T-helper 1 cell treated with Interleukin-12 subunit alpha and Interleukin-12 subunit beta and Interleukin-4 antibody, amounts not matched to agents 30 ng/mL and 1 ng/mL, for 36 hours (primary cell): ENCODE measurements around the gene AHCYL1. TPM values are rescaled to one million over a fixed set of nuclear protein-coding genes. Genes with fewer than 3 reads are reported as not detected.

Source experiments
- intact Hi-C: fragments of 100-400 bp; cut with micrococcal nuclease; formaldehyde crosslinking; loops from one replicate; pipeline ENCODE4 v1.15.1; 2024
- total RNA-seq: library from RNA; stranded (reverse); gene quantifications from 2 replicates; pipeline ENCODE4 v1.2.3, GENCODE V29; 2022

Gene AHCYL1
- total RNA-seq, 1 donor from 2014 or later = 52.6 TPM

GRCh38 chr1:110034040-110034450 is 49.5 kb downstream of the AHCYL1 start:
- intact Hi-C loops = loop anchor here (1.0 to 10.0 kb wide), 17 partner anchors 50 to 944 kb away; partner anchors contain the start of genes AHCYL1, ATXN7L2, ELAPOR1 and GNAI3

DNA sequence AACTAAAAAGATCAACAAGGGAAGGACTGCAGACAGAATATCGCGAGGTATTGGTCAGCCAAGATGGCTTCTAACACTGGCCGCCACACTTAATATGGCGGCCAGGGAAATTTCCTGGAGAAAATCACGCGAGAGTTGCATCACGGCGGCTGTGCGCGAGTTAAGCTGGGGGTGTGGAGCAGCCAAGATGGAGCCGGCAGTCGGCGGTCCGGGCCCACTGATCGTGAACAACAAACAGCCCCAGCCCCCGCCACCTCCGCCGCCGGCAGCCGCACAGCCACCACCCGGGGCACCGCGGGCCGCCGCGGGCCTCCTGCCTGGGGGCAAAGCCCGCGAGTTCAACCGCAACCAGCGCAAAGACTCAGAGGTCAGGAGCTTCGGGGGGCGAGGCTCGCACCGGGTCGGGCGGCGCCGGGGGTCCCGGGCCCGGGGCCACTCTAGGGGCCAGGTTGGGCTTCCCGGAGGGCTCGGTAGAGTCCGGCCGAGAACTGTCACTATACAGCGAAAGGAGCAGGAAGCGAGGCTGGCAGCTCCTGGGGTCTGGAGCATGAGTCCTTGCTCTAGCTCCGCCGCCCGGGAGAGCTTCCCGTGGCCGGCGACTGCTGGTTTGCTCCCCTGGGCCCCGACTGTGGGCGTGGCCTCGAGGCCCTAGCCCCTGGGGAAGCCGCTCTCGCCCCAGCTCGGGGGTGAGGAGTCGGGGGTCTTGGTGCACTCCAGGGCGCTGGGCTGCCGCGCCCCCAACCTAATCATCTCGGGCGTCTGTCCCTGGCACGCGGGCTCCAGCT is 50.1 kb downstream of the AHCYL1 start, which contains the start of gene STRIP1:
Gene STRIP1, plus strand, starts transcription at position 174 of the 785 bp plus-strand sequence. Its CDS starts 14 bp downstream, at position 188.
- intact Hi-C loops = loop anchor here (1.0 to 10.0 kb wide), 17 partner anchors 50 to 944 kb away; partner anchors contain the start of genes AHCYL1, ATXN7L2, ELAPOR1 and GNAI3

DNA sequence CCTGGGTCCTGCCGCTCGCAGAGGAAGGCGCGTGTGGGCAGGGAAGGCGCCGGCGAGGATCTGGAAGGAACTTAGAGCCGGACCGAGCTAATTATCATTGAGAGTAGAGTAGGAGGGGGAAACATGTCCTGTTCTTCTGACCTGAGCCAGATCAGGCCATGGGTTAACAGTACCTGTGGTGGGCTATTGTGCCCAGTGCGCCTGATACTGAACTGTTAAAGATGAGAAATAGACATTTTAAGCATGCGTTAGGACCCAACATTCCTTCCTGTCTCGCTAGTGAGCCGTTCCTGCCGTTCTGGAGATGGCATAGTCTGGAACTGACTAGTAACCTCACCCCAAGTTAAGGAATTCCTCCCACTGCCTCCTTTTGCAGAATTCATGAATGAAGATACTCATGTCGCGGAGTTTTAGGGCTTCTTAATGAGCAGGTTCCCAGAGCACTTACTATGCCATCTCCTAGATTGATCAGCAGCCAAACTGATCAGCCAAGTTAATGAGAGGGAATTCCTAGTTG is 50.7 kb downstream of the AHCYL1 start:
- intact Hi-C loops = loop anchor here (2.0 to 10.0 kb wide), 3 partner anchors 128 to 752 kb away; partner anchors contain the start of gene PSRC1

GRCh38 chr1:110038271-110038670 is 53.7 kb downstream of the AHCYL1 start:
- intact Hi-C loops = loop anchor here (10.0 kb wide), 1 partner anchor 597 kb away; no protein-coding TSS in a partner anchor

DNA sequence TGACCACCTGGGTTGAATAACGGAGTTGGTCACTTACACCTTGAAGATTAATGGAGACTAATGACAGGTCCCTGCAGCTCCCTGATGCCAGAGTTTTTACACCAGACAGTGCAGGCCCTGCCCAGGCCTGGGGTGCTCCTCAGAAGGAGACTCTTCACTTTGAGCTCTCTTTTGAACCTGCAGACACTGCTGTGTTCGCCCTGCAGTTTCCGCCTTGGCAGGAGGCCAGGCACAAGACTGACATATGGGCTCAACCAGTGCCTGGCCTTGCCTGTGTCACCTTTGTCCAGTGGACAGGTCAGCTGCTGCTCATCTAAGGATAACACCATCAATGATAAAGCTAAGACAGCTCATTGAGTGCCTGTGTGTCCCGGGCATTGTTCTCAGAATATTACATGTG is 55.1 kb downstream of the AHCYL1 start:
- intact Hi-C loops = loop anchor here (10.0 kb wide), 1 partner anchor 595 kb away; no protein-coding TSS in a partner anchor

DNA sequence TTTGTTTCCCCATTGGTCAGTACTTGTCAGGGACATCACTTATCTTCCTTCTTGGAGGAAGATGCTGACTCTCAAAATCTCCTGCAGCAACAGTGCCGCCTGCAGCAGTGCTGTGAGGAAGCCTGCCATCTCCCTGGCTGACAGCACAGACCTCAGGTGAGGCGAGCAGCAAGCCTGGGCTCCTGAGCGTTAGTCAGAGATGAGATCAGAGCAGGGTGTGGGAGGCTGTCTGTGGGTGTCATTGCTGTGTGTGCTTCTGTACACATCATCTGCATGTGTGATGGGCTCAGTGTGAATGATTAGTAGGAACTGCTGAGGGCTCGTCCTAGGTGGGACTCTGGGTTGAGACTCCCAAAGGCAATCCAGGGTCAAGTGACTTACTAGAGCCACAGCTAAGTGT is 56.0 kb downstream of the AHCYL1 start:
- intact Hi-C loops = no loop called here

DNA sequence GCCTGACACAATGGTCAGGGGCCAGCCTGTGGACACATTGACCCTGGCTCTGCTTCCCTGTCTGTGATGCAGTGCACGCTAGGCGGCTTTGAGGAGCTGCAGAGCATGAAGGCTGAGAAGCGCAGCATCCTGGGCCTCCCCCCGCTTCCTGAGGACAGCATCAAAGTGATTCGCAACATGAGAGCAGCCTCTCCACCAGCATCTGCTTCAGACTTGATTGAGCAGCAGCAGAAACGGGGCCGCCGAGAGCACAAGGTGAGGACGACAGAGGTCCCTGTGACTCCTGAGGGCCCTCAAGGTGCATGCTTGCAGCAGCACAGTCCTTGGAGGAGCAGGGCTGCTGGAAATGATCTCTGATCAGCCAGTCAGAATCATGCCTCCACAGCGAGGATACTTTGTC is 58.5 kb downstream of the AHCYL1 start:
- intact Hi-C loops = no loop called here

DNA sequence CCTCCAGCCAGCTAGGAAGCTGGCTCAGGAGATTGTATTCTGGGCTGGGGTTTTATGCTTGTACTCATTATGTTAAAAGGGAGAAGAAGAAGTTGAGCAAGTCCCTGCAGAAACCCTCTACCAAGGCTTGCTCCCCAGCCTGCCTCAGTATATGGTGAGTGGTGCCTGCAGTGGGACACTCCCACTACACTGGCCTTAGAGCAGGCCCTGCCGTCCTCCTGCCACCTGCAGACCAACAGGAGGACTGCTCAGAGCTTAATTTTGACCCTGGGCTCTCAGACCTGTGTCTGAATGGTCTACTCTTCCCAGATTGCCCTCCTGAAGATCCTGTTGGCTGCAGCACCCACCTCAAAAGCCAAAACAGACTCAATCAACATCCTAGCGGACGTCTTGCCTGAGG is 62.9 kb downstream of the AHCYL1 start:
- intact Hi-C loops = no loop called here

- intact Hi-C loops = no loop called here
Observed at GRCh38 chr1:110048240-110048639, 63.7 kb downstream of the AHCYL1 start.

DNA sequence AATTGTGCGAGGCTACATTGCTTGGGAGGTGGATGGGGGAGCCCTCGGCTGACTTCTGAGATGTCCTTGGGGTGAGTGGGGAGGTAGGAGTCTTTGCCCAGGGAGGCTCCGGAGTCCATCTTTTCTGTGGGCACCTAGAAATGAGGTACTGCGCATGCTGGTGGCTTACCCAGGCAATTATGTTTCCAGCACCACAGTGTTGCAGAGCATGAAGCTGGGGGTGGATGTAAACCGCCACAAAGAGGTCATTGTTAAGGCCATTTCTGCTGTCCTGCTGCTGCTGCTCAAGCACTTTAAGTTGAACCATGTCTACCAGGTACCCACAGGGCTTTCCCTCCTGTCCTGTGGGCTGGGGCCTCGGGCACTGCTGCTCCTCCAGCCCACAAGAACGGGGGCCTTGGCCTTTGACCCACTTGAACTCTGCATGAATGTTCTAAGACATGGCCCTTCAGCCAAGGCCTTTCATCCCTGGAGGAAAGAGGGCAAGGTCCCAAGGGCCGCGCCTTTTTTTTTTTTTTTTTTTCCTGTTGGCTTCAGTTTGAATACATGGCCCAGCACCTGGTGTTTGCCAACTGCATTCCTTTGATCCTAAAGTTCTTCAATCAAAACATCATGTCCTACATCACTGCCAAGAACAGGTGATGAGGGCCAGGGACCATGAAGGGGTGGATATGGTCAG is 64.5 kb downstream of the AHCYL1 start:
- intact Hi-C loops = no loop called here

DNA sequence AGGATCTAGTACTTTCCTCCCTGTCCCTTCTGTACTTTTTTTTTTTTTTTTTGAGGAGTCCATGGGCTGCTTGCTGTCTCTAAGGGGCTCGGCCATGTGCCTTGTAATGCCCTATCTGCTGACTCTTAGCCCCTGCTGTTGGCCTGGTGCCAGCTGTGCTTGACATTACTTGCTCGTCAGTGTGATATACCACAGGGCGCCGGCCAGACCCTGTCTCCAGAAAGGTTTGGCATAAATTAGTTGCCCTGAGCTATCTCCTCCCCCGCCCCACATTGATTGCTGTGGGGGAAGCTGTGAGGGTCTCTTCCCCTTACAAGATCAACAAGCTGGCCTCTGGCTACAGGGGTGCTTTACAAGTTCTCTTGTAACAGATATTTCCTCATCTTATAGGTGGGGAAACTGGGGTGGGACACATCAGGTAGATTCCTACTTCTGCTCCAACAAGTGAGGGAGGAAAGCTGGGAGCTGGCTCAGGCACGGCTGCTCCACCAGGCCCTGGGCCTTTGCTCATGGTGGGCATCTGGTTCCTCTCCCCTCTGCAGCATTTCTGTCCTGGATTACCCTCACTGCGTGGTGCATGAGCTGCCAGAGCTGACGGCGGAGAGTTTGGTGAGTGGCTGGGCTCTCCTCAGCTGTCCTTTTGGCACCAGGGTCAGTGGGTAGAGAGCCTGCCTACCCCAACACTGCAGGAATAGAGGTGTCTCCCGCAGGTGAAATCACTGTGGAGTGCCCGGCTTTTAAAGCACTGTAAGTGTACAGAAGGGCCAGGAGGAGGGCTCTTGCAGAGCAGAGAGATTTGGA is 65.4 kb downstream of the AHCYL1 start:
- intact Hi-C loops = no loop called here

DNA sequence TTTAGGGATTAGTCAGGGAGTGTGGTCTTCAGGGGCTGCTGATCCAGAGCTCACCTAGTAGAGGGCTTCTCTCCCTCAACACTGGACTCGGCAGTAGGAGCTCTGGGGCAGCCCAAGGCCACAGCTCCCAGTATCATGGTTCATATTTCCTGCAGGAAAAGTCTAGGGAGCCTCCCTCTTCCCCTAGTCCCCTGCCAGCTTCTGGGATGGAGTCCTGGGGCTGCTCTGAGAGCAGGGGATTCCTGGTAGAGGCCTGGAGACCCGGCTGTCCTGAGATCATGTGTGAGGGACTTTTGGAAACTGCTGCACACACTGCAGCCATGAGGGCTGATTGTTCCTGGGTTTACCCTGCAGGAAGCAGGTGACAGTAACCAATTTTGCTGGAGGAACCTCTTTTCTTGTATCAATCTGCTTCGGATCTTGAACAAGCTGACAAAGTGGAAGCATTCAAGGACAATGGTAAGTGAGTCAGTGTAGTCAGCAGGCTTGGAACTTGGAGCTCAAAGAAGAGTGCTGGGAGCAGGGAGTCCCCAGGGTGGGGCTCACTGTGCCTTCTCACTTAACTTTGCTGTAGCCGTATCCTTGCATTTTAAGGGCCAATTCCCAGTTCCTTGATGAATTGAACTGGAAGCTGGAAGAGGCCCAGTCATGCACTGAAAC is 66.2 kb downstream of the AHCYL1 start:
- intact Hi-C loops = no loop called here

- intact Hi-C loops = no loop called here
Observed at GRCh38 chr1:110051262-110051648, 66.7 kb downstream of the AHCYL1 start.

- intact Hi-C loops = loop anchor here (1.0 kb wide), 3 partner anchors 53 to 443 kb away; no protein-coding TSS in a partner anchor
Observed at GRCh38 chr1:110053552-110054428, 69.2 kb downstream of the AHCYL1 start.

GRCh38 chr1:110055493-110056284 is 71.1 kb downstream of the AHCYL1 start:
- intact Hi-C loops = no loop called here

DNA sequence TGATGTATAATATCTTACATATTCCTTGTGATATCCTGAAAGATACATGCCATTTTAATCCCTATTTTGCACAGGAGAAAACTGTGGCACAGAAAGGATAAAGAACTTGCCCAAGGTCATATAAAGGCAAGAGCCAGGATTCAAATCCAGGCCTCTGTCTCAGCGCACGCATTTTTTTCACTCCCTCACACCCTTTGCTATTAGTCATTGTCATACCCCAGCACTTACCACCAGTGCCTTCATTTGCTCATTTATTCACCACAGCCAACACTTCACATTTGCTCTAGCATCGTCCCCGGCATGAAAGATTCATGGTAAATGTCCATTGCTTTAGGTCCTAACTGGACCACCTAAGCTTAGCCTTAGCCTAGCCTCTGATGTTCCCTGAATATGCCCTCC is 71.7 kb downstream of the AHCYL1 start:
- intact Hi-C loops = no loop called here

- intact Hi-C loops = no loop called here
Observed at GRCh38 chr1:110056776-110057175, 72.2 kb downstream of the AHCYL1 start.

DNA sequence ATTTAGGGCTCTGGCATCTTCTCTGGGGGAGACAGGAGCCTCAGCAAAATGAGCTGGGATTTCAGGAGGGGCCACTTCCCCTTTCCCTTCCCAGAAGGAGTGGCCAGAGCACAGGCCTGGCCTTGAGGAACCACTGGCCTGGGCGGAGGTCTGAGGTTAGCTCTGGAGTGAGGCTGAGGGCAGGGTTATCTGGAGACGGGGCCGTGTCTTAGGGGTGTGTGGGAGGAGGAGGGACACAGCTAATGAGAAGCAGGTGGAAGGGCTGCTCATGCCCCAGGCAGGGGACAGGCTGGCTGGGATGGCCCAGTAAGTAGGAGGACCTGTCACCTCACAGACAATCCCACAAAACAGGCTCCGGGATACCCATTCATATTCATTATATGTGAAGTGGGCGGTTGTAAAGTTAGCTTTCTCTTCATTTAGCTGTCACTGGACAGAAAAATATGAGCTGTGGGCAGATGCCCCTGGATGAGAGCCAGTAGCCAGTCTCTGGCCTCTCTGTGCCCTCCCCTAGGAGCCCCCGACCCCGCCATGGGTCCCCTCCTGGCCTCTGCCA is 73.5 kb downstream of the AHCYL1 start:
- intact Hi-C loops = no loop called here
